Right ventricle myocardium inferior (tissue), 1 donor: ENCODE data around the gene FAT3. TPM values are rescaled to one million over a fixed set of nuclear protein-coding genes. Genes with fewer than 3 reads are reported as not detected.

ENCODE experiments used
- ATAC-seq: fragments of 200-7000 bp; cut with Tn5 transposase; one replicate; pipeline ENCODE4 v1.9.1; 2020; ENCODE audit warnings: mild to moderate bottlenecking, moderate library complexity
- DNase-seq: peaks from one replicate; pipeline ENCODE4 v3.0.0; 2021; ENCODE audit errors: missing footprints
- intact Hi-C: fragments of 100-400 bp; cut with DNase I; formaldehyde crosslinking; loops from one replicate; pipeline ENCODE4 v1.11.0; 2022
- long read RNA-seq: library from polyadenylated mRNA; unstranded; transcript quantifications from one replicate; pipeline ENCODE4 v2.0.0, GENCODE V29; 2021
- total RNA-seq: library from RNA; stranded (reverse); fragmentation: NEBNext Ultra II Directional; extraction: Animal tissue kit (Norgen Biotek cat#: 25700); gene quantifications from one replicate; pipeline ENCODE4 v1.2.1, GENCODE V29; 2021
- donor health status: DM: no; HTN: yes; CAD: no; lungs with severe emphysema.

The FAT3 gene
- total RNA-seq = 0.03 TPM
- long read RNA-seq = 0 reads

DNA sequence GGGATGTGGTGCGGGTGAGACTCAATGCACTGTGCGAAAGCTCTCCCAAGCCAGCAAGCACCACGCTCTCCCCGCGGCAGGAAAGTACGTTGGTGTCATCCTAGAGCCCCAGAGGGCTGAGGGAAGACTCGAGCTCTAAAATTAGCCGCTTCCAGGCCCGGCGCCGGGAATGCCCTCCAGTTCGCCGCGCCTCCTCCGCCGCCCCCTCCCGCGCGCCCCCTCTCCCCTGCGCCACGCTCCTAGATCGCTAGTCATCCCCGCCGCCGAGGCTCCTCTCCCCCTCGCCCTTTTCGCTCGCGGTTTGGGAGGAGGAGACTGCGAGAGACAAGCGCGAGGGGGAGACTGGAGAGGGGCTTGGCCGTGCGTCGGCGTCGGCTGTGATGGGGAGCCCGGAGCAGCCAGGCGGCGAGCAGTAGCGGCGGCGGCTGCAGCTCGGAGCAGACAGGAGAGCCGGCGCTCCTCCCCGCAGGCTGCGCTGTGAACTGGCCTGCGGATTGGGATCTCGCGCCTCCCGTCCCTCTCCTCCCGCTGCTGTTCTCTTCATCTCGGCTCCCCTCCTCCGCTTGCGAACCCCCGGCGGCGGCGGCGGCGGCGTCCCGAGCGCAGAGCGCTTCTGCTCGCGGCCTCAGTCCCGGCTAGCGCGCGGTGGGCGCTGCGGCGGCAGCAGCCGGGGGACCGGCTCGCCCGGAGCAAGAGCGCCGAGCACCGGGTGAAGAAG is at the start of gene FAT3:
Gene FAT3 (plus strand): TSS at position 412 of the 718 bp plus-strand sequence. CDS start 127,295 bp downstream, outside the sequence.
- DNase-seq (no peak), ATAC-seq (peak; percentile 40)
- intact Hi-C loops = no loop called here

DNA sequence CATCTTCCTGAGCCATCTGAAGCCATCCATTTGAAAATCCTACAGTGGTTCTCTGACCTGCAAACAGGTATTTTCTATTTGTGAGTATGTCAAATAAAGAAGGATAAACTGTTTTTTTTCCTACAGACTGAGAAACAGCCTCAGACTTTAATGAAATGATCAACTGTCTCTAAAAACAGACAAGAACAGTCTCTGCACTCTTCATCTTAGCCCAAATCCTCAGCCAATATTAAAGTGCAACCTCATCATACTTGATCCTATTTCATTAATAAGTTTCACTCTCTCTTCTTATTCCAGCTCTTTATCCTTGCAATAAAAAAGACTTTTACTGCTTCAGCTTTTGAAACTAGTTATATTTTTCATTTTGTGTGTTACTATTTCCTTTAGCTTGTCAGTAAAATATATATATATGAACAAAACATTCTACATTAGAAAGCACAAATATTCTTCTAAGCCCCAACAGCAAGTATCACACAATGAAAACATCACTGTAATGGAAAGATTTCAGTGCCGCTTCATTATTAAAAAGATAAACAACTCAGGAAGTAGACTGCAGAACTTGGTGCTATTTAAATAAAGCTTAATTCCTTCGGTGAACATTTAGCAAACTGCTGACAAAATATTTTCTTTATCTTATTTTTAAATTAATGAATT is 45.5 kb upstream of the FAT3 start:
- intact Hi-C loops = no loop called here
- DNase-seq (no peak), ATAC-seq (no peak)

DNA sequence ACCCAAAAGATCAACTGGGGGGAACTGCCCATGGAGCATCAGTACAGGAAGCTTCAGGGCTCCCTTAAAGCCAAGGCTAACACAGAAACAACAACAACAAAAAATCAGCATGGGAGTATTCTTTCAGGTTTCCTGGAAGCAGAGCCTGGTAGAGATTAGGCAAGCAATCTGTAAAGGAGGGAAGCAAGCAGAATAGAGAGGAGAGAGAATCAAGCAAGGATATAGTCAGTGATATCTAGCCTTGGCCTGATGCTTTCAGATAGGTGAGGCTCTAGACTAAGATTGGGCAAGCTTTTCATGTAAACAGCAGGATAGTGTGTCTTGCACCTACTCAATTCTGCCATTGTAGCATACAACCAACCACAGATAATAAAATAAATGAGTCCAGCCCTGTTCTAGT is 44.4 kb upstream of the FAT3 start:
- DNase-seq (no peak), ATAC-seq (no peak)
- intact Hi-C loops = no loop called here

DNA sequence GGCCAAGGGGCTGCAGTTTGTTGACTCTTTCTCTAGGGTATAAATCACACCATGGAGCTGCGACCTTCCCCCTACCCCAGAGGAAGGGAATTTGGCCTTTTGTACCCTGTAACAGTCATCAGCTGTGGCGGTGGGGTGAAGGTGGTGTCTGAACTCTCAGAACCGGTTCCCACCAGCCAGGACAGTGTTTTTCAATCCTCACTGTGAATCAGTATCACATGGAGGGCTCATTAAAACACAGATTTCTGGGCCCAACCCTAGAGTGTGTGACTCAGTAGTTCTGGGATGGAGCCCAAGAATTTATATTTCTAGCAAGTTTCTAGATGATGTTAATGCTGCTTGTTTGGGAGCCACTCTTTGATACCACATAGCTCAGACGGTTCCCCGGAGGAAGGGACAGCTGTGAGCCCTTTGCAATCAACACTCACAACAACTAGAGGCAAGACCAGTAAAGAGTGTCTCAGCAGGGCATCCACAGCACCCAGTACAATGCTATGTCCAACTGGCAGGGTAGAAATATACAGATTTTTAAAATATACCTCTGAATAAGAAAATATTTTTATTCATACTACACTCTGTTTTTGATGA is 43.9 kb upstream of the FAT3 start:
- no peak for DNase-seq
- ATAC-seq = no peak
- intact Hi-C loops = no loop called here

DNA sequence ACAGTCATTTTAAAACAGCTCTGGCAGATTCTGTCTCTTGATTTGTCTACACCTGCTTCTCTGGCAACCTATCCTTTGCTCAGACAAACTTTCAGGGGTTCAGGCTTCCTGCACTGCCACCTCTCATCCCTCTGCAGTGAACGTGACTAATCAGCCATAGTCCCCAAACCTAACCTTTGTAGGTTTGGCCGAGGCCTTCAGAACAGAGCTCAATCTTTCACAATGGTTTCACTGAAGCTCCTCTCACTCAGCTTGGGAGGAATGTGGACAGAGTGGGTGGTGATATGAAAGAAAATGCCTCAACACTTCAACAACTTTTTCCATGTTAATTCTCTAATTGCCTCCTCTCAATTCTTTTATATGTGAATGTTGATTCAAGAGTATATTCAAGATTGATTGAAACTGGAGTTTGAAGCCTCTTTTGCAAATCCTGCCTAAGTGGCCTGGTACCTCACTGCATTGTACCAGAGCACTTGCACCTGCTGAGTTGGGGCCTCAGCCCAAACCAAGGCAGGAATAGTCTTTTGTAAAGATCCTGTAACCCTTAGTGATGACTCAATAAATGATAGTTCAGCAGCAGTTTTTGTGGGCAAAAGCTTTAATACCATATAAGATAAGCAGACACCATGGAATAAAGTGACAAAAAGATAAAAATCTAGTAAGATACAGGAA is 33.9 kb upstream of the FAT3 start:
- ATAC-seq (no peak), DNase-seq (no peak)
- intact Hi-C loops = no loop called here

DNA sequence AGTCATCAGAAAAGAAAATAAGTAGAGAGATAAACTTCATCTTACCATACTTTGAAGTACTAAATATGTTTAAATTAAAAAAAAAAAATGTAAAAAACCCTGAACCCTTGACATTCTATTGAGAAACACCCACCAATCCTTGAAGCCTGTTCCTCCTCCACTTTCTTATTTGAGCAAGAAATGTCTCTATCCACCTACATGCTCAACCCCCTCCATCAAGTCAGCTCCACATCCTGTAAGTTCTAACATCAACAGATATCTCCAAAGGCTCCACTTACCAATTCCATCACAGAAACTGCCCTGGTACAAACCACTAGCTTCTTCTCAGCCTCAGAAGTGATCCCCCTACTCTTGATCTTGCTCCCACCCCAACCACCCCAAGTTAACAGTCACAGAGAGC is 32.5 kb upstream of the FAT3 start:
- DNase-seq = no peak
- ATAC-seq = no peak
- intact Hi-C loops = no loop called here

DNA sequence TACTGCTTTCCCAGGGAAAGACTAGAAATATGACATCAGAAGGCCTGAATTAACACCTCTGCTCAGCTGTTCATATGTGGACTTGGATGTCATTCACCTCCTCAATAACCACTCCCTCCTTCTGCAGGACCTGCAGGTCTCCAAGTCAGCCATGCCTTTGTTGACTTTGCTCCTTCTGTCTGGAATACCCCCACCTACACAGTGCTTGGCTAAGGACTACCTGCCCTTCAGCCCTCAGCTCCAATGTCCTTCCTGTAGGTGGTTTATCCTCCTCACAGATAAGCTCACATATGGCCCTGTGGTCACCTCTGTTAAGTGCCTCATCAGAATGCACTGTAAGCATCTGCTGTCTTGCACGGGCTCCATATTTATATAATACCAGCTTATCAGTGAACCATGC is 26.4 kb upstream of the FAT3 start:
- no peak for DNase-seq
- intact Hi-C loops = no loop called here
- ATAC-seq = no peak

DNA sequence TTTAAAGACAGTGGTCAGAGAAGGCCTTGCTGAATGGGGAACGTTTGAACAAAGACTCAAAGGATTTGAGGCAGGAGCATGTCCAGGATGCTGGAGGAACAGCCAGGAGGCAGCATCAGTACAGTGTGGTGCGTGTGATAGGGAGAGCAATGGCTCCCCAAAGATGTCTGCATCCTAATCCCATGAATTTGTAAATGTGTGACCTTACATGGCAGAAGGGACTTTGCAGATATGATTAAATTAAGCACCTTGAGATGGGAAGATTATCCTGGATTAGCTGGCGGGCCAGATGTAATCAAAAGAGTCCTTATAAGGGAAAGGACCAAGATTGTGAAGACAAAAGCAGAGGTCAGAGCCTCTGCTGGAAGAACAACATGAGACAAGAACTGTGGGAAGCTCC is 24.6 kb upstream of the FAT3 start:
- DNase-seq = no peak
- intact Hi-C loops = no loop called here
- ATAC-seq = no peak

DNA sequence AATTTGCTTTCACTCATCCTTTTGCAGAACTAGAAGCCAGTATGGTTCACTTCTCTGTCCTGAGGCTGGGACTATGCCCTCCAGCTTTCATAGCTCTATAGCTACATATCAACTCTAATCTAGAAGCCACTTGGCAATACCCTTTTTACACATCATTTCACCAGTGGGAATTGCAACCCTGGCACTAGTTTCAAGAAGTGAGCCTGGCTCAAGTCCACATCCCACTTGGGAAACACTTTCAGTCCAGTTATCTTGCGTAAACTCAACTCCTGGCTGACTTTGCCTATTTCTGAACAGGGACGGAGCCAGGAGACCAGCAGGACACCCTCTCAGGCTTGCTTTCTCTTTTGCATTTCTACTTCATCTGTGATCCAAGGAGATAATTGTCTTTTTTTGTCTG is 19.9 kb upstream of the FAT3 start:
- intact Hi-C loops = no loop called here
- DNase-seq = no peak
- peak; percentile 89 for ATAC-seq

DNA sequence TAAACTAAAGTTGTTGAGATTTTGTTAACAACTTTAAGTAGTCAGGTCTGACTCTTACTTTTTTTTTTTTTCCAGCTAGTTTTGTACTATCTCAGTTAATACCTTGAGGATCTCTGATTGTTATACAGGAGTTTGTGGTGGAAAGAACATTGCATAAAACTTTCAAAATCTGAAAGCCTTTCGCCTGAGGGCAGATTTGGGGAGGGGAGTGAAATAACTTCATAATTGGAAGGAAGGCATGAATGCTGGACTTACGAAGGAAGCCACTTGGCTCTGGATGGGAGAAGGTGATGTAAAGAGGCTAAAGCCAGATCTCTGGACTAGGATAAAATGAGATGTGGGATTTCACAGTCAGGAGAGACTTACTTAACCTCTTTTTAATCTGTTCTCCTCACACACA is 18.2 kb upstream of the FAT3 start:
- intact Hi-C loops = no loop called here
- DNase-seq (no peak), ATAC-seq (no peak)

DNA sequence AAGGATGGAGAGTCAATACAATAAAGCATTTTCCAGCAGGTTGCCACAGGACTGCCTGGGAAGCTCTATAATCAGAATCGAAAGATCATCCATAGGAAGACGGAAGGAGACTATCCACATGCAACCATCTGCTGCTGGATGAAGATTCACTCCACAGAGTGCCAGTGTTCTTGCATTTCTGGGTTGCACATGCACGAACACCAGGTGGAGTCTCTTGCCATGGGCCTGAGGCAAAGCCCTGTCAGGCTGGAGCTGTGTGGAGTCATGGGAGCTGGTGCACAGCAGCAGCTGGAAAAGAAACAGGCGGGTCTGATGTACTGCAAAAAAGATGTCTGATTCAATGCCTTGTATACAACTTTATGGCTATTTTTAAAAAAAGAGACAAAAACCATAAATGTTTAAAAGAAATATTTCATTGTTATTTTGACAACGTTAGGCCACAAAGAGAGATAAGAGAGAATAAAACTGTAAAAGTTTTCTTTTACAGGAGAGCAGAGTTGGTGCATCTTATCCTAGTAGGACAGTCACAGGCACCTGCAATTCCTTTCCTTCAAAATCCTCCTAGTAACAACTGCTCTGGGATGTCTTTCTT is 12.9 kb upstream of the FAT3 start:
- peak; percentile 56 for ATAC-seq
- no peak for DNase-seq
- intact Hi-C loops = loop anchor here (5.0 kb wide), 1 partner anchor 676 kb away; no protein-coding TSS in a partner anchor

DNA sequence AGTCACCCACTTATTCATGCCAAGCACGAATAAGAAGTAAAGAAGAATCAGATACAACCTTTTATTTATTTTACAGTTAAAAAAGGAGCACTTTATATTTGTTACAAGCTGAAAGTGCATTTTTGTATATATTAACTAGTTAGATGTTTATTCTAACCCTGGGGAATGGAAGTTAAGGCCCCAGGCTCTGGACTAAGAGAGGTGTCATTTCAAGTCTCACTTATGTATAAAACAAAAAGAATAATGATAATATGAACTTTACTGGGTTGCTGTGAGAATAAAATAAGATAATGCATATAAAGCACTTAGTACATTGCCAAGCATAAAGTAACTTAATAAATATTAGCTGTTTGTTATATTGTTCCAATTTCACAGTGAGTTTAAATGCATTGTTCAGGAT is 12.1 kb upstream of the FAT3 start:
- intact Hi-C loops = loop anchor here (5.0 kb wide), 1 partner anchor 675 kb away; no protein-coding TSS in a partner anchor
- DNase-seq = no peak
- ATAC-seq = no peak

DNA sequence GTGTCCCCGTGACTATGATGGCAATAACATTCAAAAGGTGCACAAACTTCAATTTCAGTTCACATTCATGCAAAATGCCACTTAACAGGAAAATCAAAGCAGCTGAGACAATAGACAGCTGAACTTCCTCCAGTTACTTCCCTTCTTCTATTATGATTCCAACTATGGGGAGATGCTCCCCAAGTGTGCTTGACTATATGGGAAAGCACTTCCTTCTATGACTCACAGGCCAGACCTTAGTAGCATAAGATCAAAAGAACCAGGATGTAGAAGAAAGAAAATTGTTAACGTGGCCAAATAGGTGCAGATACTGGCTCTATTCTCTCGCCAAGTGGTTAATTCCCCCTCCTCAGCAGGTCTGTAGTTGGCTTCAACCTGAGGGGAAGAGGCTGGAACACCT is 7.8 kb upstream of the FAT3 start:
- intact Hi-C loops = no loop called here
- ATAC-seq (no peak), DNase-seq (no peak)

DNA sequence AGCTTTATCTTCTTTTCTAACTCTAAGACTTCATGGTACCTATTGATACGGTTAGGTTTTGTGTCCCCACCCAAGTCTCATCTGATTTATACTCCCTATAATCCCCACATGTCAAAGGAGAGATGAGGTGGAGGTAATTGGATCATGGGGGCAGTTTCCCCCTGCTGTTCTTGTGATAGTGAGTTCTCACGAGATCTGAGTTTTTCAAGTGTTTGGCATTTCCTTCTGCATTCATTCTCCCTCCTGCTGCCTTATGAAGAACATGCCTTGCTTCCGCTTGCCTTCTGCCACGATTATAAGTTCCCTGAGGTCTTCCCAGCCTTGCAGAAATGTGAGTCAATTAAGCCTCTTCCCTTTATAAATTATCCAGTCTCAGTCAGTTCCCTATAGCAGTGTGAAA is 5.1 kb upstream of the FAT3 start:
- no peak for DNase-seq
- intact Hi-C loops = no loop called here
- ATAC-seq = no peak

DNA sequence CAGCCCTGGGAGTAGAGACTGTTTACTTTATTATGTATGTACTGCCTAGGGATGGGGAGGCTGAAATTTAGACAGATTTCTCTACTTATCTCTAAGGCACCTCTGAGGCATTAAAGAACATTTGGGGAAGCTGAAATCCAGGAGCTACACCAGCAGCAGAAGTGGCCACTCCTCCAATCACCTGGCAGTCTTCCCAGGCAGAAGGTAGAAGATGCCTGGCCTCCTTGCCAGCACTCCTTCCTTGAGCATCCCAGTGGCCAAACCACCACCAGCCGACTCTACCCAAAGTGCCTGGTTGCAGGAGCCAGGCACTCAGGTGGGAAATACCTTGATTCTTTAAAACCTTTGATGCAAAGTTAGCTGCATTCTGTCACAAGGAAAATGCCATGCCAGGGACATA is 1.9 kb upstream of the FAT3 start:
- intact Hi-C loops = no loop called here
- ATAC-seq (no peak), DNase-seq (no peak)

DNA sequence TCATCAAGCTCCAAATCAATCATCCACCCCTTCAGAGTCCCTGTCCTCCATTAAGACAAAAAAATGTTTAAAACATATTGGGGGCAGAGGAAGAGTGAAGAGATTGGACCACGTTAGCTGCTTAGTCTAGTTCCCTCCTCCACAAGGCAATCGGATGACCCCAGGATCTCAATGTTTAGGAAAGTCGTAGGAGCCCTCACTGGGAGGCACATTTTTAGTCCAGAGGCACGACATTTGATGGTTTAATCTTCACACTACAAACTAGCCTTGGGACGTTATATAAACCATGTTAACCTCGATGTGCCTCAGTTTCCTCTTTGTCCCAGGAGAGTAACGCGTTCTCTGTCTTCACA is 588 bp upstream of the FAT3 start:
- intact Hi-C loops = no loop called here
- no peak for DNase-seq
- no peak for ATAC-seq

DNA sequence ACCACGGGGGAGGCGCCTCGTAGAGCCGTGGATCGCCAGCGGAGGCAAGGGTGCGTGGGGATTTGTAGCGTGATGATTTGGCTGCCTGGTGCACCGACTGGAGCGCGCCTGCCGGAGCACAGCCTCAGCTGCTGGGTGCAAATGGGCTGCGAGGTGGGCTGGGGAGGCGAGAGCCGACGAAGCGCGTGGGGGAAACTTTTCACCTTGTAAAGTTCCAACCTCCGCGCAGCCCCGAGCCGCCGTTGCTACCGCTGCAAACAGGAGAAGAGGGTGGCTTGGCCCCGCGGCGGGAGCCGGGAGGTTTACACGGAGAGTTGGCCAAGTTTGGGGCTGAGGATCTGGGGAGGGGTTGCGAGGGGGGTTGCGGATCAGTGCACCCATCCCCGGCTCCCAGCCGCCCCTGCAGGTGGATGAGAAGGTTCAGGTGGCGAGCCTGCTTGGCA is 528 bp downstream of the FAT3 start:
- DNase-seq (peak; percentile 55), ATAC-seq (no peak)
- intact Hi-C loops = no loop called here

DNA sequence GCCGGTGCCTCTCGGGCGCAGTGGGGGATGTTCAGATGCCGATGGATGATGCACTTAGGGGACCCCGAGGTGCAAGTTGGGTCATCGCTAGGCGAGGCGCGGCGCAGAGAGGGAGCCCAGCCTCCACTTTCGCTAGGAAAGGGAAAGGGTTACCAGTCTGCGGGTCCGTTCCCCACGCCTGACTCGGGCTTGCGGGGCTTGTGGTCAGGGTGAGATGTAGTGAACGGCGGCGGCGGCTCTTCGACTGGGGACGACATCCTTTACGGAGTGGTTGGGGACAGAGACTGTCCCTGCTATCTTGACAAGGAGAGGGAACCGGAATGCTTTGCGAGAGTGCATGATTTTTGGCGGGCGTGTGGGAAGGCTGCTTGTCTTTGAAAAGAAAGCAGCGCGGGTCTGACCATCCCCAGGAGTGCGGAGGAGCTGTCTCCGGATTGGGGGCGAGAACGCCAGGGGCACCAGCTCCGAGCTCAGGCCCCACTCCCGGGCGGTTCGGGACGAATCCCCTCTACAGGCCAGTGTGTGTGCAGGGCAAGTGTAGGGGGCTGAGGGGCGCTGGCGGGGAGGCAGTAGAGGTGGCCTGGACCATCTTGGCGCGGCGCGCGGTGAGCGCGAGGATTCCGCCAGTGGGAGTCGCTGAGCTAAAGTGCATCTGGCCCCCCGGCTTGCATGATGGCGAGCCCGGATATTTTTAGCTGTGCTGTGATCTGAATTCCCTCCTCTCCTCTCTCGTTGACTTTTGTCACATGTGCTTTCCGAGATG is 1.1 kb downstream of the FAT3 start:
- ATAC-seq (no peak), DNase-seq (no peak)
- intact Hi-C loops = no loop called here
